ENCODE results near the gene RNF146. TPM values are rescaled to one million over a fixed set of nuclear protein-coding genes. Genes with fewer than 3 reads are reported as not detected.

RNF146 gene
- total RNA-seq, 4 donors from 2014 or later: 18.6 to 54.6 (median 27.0) TPM

DNA sequence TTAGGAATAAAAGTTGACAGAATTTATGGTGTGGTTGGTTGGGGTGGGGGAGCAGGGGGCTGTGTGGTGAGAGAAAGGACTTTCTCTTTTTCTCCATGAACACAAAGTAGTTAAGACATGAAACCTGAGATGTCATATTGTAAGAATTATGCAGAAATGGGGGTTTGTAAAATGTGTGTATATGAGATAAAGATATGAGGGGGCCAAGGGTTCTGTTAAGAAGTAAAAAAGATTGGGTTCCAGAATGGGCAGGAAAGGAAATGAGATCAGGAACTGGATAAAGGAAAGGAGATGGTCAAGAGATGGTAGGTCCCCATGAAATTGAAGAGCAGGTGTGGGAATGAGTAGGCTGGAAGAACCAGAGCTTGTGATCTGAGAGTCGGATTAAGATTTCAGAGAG lies 9.7 kb downstream of the RNF146 start:
- Histone ChIP-seq H3K27me3 (no peaks in the 10 kb centered on the region), H3K4me3 (no peak overlapping the region), H3K4me1 (peaks cover 13% of the 10 kb centered on the region), H3K36me3 (peaks cover 2% of the 10 kb centered on the region), H3K9me3 (no peaks in the 10 kb centered on the region), H3K27ac (no peak overlapping the region)
- no peak for DNase-seq (ENCODE audit: low spot score in 2 of 2)
- no peak for TF ChIP-seq POLR2A (IDR thresholded peaks at IDR 0.05)
- TF ChIP-seq, protein P1, sequence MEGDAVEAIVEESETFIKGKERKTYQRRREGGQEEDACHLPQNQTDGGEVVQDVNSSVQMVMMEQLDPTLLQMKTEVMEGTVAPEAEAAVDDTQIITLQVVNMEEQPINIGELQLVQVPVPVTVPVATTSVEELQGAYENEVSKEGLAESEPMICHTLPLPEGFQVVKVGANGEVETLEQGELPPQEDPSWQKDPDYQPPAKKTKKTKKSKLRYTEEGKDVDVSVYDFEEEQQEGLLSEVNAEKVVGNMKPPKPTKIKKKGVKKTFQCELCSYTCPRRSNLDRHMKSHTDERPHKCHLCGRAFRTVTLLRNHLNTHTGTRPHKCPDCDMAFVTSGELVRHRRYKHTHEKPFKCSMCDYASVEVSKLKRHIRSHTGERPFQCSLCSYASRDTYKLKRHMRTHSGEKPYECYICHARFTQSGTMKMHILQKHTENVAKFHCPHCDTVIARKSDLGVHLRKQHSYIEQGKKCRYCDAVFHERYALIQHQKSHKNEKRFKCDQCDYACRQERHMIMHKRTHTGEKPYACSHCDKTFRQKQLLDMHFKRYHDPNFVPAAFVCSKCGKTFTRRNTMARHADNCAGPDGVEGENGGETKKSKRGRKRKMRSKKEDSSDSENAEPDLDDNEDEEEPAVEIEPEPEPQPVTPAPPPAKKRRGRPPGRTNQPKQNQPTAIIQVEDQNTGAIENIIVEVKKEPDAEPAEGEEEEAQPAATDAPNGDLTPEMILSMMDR (IDR thresholded peaks at IDR 0.05): no peak
- TF ChIP-seq POLR2AphosphoS5 (IDR thresholded peaks at IDR 0.05): no peak
- TF ChIP-seq EP300 (IDR thresholded peaks at IDR 0.05): no peak
- 90% methylated on average over 1 of the region's 1 CpG for WGBS

DNA sequence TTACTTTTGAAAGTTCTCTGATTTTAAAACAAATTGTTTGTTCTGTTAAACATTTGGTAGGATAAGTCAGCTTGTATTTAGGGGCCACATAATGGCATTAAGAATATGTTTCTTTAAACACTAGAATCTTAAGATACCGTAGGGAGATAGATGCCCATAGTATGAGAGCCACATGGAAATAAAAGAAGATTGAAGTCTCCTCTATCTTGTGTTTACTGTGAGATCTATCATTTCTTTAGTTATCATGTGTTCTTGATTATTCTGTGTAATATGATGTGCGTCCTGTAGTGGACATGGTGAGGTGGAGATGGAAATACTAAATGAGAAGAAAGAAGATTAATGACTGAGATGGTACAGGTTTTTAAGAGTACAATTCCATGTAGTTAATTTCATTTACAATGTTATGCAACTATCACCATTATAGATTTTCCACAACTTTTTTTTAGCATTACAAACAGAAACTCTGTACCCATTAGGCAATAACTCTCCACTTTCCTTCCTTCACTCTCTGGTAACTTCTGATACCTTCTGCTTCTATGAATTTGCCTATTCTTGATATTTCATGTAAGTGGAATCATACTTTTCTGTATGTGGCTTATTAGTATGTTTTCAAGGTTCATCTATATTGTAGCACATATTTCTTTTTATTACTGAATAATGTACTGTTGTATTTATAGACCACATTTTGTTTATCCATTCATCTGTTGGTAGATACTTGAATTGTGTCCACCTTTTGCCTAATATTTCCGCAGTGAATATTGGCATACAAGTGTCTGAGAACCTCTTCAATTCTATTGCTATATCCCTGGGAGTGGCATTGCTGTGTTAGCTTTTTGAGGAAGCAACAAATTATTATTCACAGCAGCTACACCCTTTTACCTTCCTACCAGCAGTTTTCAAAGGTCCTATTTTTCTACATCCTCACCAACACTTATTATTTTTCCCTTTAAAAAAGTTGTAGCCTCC lies 11.5 kb downstream of the RNF146 start:
- DNase-seq (ENCODE audit: low spot score in 2 of 2): no peak
- Histone ChIP-seq H3K36me3 (peaks cover 11% of the 10 kb centered on the region), H3K4me1 (peaks cover 4% of the 10 kb centered on the region), H3K27me3 (no peaks in the 10 kb centered on the region), H3K4me3 (no peak overlapping the region), H3K9me3 (no peaks in the 10 kb centered on the region), H3K27ac (no peak overlapping the region)
- TF ChIP-seq EP300 (IDR thresholded peaks at IDR 0.05) (no peak), POLR2AphosphoS5 (IDR thresholded peaks at IDR 0.05) (no peak), POLR2A (IDR thresholded peaks at IDR 0.05) (no peak)
- TF ChIP-seq, protein P1 (IDR thresholded peaks at IDR 0.05): no peak
- 90% methylated on average over 3 of the region's 3 CpGs for WGBS

DNA sequence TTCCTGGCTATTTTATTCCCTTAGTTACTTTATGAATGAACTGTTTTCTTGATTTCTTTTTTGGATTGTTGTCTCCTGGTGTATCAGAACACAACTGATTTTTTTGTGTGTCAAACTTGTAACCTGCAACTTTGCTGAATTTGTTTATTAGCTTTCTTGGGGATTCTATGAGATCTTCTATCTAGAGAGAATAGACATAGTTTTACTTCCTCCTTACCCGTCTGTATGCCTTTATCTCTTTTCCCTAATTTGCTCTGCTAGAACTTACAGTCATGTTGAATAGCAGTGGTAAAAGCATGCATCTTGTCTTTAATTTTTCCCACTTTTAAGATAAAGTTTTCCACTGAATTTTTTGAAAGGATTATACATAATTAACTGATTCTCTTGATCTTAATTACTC lies 13.2 kb downstream of the RNF146 start:
- no peak overlapping the region for H3K4me3 ChIP-seq
- no peak for TF ChIP-seq POLR2AphosphoS5 (IDR thresholded peaks at IDR 0.05)
- TF ChIP-seq EP300 (IDR thresholded peaks at IDR 0.05): no peak
- TF ChIP-seq POLR2A (IDR thresholded peaks at IDR 0.05): no peak
- TF ChIP-seq, protein P1 (IDR thresholded peaks at IDR 0.05): no peak
- no peak for DNase-seq (ENCODE audit: low spot score in 2 of 2)
- H3K36me3 ChIP-seq: peaks cover 14% of the 10 kb centered on the region
- no peaks in the 10 kb centered on the region for H3K9me3 ChIP-seq
- H3K27me3 ChIP-seq: no peaks in the 10 kb centered on the region
- H3K27ac ChIP-seq: no peak overlapping the region
- WGBS: 63% methylated on average over 1 of the region's 1 CpG
- H3K4me1 ChIP-seq: peaks cover 4% of the 10 kb centered on the region

DNA sequence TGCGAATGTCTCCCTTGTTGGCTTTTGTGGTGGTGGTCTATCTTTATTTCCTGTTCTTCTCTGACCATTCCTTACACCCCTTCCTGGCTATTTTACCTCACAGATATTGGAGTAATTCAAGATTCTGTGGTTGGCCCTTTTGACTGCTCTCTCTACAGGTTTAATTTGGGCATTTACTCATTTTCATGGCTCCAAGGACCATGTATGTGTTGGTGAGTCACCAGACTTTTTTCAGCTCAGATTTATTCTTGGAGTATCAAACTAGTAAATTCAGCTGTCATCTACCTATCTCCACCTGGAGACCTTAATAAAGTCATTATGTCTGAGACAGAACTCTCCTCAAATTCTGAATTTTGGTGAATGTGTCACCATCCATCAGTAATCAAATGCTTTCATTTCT lies 15.5 kb downstream of the RNF146 start:
- DNase-seq (ENCODE audit: low spot score in 2 of 2): no peak
- Histone ChIP-seq H3K4me1 (peaks cover 4% of the 10 kb centered on the region), H3K27ac (no peak overlapping the region), H3K27me3 (no peaks in the 10 kb centered on the region), H3K9me3 (no peaks in the 10 kb centered on the region), H3K4me3 (no peak overlapping the region), H3K36me3 (peaks cover 28% of the 10 kb centered on the region)
- WGBS: 92% methylated on average over 1 of the region's 1 CpG
- TF ChIP-seq EP300 (IDR thresholded peaks at IDR 0.05): no peak
- TF ChIP-seq POLR2AphosphoS5 (IDR thresholded peaks at IDR 0.05): no peak
- TF ChIP-seq POLR2A (IDR thresholded peaks at IDR 0.05): no peak
- TF ChIP-seq, protein P1 (IDR thresholded peaks at IDR 0.05): no peak

DNA sequence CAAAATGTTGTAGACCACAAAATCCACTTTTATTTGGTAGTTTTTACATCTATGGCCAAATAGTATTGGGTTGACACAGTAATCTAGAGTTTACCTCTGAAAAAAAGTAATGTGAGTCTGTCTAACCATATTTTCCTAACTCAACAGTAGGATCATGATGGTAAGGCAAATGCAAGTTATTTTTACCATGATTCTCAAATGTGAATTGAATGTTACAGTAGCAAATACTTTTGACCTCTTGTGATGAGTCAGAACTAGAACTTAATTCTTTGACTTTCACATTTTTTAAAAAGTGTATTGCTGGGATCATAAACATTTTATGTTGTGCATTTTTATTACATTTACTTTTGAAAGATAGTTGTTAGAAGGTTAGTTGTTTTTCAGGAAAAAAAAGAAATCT lies 22.0 kb downstream of the RNF146 start:
- TF ChIP-seq POLR2AphosphoS5 (IDR thresholded peaks at IDR 0.05) (no peak), EP300 (IDR thresholded peaks at IDR 0.05) (no peak), POLR2A (IDR thresholded peaks at IDR 0.05) (no peak)
- TF ChIP-seq, protein P1 (IDR thresholded peaks at IDR 0.05): no peak
- H3K9me3 ChIP-seq: no peaks in the 10 kb centered on the region
- H3K4me3 ChIP-seq: no peak overlapping the region
- no peaks in the 10 kb centered on the region for H3K4me1 ChIP-seq
- H3K36me3 ChIP-seq: peaks cover 27% of the 10 kb centered on the region
- H3K27ac ChIP-seq: no peak overlapping the region
- DNase-seq (ENCODE audit: low spot score in 2 of 2): no peak
- no peaks in the 10 kb centered on the region for H3K27me3 ChIP-seq
